HG03045 (cell line): ENCODE measurements around the gene SLCO3A1.

Source experiments
- ATAC-seq: cut with Tn5 transposase; IDR thresholded peaks from one replicate; pipeline ENCODE4 v1.9.1; 2021; ENCODE audit warnings: mild to moderate bottlenecking, moderate library complexity; ENCODE audit not compliant: unreplicated experiment

The SLCO3A1 gene

DNA sequence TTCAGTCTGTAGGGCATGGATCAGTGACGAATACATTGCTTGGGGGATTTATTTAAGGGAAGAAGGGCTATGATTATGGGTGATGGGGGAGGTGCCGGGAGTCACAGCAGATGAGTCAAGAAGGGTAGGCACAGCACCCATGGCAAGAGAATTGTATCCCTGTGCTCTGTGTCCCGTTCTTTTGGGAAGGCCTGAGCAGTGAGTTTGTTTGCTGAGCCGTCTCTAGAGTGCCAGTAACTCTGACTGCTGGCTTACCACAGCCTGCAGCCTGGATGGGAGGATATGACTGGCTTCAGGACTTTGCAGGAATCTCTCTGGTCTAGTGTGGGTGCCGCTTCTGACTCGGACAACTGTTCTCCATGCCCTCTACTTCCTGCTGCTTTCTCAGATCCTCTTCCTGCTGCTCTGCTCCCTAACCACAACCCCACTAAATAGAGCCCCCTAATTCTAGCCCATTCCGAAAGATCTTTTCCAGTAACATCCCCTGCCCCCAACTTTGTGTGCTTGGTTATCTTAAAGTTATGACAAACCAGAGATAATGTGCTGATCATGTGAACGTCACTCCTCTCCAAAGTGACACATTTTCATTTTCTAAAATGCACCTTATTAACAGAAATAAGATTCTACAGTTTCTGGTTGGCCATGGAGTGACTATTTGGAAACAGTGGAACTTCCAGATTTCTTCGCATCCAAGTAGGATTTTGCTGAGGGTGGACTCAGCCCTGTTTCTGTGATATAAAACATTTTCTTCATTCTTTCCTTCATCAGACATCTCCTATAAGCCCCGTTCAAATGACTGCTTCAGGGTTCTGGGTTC lies 239.0 kb downstream of the SLCO3A1 start:
- ATAC-seq, result no peak

DNA sequence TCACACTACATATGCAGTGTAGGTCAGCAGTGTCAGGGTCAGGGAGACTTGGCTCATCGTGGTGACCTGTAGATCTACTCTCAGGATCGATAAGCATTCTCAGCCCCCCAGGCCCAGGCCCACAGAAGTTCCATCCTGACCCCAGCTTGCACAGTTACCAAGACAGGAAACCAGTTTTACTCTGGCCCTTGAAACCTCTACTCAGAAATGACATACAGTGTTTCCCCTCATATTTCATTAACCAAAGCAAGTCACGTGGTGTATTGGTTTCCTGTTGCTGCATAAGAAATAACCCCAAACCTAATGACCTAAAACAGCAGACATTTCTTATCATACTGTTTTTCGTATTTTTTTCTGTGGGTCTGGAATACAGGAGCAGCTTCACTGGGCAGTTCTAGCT lies 242.2 kb downstream of the SLCO3A1 start:
- no peak for ATAC-seq

DNA sequence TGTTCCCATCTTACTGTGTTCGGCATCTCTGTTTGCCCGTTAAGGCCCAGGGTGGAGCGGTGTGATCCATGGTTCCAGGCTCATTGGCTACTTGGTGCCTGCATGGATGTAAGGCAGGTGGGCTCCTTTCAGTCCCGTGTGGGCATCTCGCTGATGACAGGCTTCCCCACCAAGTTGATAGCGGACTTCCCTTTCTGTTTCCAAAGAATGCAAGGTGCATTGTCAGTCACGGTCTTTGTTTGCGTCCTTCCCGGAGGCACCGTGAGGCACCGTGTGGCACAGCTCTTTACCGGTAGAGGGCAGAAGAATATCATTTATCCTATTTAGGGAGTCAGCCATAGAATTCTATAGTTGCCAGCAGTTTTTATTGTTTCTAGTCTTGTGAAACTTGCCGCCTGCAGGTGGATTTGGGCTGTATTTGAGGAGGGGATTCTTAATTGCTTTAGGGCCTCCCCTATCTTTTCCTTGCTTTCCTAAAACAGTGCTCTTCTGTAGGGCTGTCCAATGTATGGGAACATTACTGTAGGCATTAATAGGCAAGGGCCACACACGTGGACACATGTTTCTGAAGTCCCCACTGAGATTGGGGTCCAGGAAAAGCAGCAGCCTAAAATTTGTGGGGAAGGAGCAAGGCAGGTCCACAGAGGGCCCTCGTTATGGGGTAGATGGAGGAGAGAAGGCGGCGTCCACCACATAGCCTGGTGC lies 244.1 kb downstream of the SLCO3A1 start:
- ATAC-seq, result peak; percentile 55

DNA sequence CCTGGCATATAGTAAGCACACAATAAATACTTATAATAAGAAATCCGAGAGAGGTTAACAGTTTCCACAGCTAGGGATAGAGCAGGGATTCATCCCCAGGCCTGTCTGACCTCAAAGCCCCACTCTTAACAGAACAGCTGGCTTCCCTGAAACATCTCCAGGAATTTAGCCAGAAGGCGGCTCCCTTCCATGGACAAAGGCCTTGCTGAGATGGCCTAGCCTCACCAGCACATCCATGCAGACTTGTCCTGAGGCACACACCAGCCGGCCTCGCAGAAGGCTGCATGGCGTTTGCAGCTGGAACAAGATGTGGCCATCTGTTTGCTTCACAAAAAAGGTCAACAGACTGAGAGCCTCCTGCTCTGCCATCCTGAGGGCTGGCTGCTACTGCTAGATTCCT lies 245.4 kb downstream of the SLCO3A1 start:
- ATAC-seq, result no peak

DNA sequence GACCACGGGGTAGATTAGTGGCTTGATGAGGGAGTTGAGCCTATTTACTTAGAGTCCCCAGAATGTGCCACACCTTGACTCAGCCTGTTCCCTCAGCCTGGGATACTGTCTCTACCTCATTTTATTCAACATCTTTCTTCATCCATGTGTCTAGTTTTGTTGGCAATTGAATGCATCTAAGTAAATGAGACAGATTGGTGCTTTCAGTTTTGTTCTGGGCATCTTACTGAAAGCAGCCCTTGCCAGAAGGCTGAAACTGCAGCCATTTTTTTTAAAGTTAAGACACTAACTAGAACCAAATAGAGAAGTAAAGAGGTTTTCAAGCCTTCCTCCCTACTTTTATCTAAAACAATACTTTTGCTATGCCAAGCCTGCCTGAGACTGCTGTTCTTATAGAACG lies 246.8 kb downstream of the SLCO3A1 start:
- no peak for ATAC-seq

DNA sequence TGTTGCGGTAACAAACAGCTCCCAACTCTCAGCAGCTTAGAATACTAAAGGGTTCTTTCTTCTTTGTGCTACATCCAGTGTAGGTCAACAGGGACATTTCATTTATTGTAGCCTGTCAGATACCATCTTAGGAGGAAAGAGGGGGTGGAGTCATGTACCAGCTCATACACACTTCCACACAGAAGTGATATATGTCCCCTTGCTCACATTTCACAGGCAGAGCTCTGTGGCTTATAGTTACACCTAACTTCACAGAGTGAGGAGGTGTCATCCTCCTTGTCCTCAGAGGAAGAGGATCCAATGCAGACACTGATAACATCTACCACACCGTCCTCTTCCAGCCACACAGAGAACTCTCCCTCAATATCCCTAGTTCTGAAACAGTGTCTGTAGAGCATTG lies 247.2 kb downstream of the SLCO3A1 start:
- no peak for ATAC-seq

DNA sequence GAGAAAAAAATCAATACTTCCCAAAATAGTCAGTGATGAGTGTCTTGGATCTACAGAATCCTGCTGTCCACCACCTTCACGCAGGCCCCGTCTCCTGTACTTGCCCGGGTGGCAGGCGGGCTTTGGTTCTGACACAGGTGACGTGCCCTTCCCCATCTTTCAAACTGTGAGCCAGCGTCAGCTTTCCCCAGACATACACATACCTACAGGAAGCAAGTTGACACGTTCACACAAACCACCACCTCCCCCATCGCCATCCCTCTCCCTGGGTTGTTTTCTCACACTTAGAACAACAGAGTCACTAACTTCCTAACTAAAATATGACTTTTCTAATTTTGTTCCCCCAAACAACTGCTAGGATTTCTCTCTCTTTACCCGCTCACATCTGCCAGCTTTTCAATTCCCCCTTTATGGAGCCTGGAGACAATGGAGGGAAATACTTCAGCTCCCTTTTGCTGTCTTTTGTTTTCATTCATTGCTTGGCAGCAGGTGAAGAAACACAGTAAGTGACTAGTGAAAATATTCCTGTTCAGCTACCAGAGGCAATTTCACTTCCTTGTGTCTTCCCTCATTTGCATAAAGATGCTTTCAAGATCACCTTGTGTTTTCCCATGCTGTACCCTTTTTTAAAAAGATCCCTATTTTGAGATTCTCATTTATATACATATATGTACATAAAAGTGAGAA lies 248.3 kb downstream of the SLCO3A1 start:
- ATAC-seq, result no peak

DNA sequence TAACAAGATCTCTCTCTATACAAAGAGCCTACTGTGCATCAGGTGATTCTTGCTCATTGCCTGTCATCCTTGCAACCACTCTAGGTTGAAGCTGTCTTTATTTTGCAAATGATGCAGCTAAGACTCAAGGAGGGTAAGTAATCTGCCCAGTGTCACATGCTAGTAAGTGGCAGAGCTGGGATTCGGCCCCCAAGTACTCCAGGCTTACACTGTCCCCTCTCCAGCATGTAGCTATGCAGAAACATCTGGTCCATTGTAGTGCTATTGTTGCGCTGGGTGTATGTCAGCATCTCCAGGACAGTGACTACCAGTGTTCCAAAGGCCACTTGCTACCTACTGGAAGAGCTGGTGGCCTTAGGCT lies 248.9 kb downstream of the SLCO3A1 start:
- no peak for ATAC-seq

DNA sequence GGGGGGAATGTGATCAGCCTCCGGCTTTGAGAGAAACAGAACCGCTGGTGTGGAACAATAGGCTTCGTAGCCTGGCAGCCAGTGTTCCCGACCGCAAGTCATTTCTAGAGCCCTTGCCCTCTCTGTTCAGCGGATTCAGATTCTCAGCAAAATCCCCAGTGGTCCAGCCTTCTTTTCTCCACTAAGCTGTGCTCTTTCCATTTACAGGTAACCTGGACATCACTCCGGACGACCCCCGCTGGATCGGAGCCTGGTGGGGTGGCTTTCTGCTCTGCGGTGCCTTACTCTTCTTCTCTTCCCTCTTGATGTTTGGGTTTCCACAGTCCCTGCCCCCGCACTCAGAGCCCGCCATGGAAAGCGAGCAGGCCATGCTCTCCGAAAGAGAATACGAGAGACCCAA lies 250.6 kb downstream of the SLCO3A1 start:
- ATAC-seq, result no peak

DNA sequence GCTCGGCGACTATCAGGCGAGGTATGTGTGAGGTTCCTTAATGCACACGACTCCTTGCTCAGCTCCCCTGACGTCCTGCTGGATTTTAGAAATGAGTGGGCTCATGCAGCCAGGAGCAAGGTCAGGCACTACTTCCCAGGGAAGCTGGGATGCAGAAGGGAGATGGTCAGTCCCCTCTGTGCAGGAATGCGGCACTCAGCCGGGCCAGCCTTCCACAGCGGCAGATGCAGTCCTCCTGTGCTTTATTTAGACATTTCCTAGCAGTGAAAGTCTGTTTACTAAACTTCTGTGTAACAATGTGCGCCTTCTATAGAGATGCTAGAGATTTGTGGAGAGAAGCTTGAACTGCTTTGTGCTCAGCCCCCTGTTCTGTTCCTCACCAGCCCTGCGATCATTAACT lies 252.1 kb downstream of the SLCO3A1 start:
- ATAC-seq, result no peak

DNA sequence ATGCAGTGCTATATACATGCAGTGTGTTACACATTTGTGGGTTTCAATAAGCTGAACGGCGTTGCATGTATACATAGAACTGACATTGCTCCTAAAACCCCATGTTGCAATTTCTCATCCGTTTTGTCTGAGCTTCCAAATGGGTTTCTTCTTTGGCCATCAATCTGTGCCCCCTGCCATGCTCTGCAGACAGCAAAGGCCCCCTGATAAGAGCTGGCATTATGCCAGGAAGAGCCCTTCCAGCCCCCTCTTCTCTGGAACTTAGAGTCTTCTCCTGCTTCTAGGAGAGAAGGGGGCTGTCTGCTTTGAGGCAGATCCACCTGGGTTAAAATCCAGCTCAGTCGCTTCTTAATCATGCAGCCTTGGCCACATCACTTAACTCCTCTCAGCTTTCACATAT lies 254.0 kb downstream of the SLCO3A1 start:
- no peak for ATAC-seq

DNA sequence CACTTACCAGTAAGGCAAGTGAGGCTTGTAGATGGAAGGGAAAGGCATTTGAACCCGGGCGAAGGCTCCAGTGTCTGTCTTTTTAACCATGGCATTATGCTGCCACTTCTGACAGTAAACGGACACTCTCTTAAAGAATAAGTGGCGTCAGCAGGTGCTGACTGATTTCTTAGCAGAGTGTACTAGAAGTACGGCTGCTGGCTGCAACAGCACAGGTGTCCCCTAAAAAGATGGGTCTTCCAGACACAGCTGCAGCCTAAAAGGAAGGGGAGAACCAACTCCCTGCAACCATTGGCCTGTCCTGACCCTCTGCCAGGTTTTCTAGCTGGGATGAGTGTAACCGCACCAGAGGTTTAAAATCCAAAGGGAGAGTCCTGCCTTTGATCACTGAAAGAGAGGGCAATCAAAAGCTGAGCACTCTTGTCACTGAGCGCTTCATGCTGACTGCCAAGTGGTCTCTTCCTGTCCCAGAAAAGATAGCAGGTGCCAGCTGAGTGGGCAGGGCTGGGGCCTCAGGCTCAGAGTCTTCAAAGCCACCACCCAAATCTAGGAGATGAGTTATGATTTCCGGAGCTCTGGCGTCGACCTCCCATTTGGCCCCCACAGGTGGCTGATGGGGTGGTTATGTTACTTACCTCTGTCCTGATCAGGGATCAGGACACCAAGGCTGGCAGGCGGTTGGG lies 255.8 kb downstream of the SLCO3A1 start:
- no peak for ATAC-seq

DNA sequence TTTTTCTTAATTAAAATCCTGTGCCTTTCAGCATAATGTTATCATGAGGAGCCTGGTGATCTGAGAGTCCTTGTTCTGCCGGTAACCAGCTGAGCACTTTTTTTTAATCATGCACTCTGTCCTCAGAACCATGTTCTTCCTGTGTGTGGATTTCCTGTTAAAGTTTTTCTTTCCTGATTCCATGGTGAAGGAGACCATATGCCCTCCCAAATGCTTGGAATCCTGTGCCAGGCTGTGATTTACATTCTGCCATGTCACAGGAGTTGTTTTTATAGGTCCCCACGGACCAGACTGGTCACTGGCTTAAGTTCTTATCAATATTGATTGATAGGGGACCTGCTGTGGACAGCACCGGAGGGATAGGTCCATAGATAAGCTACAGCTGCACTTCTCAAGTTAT lies 257.8 kb downstream of the SLCO3A1 start:
- ATAC-seq, result no peak

DNA sequence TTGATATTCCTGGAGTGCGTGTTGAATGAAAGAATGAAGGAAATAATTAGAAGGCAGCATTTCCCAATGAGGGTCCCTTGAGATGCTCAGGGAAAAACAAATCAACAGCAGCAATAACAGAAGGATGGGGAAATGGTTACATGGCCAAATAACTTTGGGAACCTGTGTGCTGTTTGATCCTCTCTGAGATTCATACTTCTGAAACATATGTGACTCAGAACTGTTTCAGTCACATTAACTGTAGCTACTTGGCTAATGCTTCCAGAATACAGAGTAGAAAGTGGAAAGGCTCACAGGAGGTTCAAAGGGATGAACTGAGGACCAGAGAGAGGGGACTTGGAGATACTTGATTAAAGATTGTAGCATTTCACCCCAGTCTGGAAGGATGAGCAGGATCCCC lies 258.2 kb downstream of the SLCO3A1 start:
- no peak for ATAC-seq

DNA sequence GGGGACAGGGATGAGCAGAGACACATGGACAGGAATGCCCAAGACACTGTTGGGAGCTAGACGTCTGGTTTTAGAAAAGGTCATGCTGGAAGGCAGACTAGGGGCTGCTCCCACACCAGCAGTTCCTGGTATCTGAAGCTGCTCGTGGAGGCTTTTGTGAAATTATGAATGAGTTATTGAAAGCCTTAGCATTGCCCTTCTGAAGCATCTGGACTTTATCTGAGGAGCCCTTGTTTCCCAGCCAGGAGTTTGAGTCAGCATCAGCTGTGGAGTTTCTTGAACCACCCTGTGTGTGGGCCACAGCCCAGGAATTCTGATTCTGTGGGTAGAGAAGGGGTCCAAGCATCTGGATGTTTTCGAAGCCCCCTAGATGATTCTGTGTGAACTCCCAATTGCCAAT lies 258.7 kb downstream of the SLCO3A1 start:
- no peak for ATAC-seq

DNA sequence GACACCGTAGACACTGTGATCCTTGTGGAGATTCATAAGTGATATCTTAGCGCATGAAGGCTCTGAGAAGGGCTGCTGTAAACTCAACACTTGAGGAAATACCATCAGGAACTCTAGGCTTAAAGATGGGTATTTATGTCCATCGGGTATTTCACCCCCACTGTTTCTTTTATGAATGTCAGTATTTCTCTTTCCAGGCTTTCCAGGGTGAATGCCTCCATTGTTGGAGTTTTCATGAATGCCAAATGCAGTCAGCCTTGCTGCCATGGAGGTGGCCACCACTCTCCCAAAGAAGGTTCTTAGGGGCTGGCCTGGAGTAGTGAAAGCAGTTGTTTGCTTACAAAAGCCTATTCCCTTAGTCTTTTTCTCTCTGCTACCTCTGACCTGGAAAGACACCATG lies 259.2 kb downstream of the SLCO3A1 start:
- ATAC-seq, result no peak

DNA sequence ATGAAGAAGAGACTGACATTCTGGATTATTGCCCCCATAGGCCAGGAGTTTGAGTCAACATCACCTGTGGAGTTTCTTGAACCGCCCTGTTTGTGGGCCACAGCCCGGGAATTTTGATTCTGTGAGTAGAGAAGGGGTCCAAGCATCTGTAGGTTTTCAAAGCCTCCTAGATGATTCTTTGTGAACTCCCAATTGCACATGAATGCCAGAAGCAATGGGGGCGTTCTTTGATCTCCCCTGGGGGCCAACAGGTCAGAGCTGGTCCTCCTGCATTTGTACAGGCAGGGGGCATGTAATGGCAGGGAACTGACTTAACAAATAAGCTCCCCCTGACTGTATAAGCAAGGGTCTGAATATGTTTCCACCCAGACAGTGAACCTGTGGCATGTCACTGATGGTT lies 260.3 kb downstream of the SLCO3A1 start:
- ATAC-seq, result no peak

DNA sequence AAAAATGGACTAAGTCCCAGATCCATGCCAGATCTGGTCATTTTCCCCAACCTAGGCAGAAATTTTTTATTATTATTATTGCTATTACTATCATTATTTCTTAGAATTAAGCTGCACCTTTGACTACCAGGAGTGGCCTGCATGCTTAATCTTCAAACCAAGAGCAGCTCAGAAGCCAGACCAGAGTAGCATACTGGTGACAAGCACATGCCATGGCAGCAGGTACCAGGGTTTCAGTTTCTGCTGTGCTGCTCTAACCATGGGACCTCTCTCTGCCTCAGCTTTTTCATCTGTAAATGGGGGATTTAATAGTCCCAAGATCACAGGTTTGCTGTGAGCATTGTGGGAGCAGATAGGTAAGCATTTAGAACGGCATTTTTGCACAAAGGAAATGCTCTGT lies 262.3 kb downstream of the SLCO3A1 start:
- no peak for ATAC-seq

DNA sequence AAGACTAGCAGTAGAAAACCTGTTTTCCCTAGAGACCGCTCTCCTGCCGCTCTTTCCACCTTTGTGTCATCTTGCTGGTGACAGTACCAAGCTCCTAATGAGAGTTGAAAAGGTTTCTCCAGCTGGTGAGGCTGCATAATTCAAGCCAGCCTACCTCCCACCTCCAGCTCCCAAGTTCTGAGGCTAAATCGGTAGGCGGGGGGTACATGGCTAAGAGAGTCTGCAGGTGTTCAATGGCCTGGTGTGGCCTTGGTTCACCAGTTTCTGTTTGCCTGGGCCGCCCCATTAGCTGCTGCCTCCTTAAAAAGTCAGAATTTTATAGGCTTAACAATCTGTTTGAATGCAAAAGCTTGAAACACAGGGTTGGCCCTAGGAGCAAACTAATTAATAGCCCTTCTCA lies 262.8 kb downstream of the SLCO3A1 start:
- ATAC-seq, result no peak

DNA sequence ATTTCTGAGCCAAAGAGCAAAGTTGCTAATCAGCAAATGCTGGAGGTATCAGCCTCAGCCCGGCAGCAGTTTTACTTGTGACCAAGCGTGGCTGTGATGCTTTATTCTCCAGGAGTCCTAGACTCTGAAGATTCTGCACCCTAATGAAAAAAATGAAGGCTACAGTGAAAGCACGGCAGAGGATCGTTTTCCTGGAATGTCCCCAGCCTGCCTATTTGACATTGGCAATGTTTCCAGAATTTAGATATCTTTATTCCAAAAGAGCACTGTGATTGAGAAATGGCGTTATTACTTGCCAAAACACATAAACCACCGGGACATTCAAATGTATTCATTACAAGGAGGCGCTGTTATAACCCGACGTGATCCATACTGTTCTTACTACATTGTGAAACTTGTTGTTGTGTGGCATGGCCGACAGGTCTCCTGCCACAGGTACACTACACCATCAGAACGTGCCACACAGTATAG lies 263.8 kb downstream of the SLCO3A1 start:
- ATAC-seq, result no peak

DNA sequence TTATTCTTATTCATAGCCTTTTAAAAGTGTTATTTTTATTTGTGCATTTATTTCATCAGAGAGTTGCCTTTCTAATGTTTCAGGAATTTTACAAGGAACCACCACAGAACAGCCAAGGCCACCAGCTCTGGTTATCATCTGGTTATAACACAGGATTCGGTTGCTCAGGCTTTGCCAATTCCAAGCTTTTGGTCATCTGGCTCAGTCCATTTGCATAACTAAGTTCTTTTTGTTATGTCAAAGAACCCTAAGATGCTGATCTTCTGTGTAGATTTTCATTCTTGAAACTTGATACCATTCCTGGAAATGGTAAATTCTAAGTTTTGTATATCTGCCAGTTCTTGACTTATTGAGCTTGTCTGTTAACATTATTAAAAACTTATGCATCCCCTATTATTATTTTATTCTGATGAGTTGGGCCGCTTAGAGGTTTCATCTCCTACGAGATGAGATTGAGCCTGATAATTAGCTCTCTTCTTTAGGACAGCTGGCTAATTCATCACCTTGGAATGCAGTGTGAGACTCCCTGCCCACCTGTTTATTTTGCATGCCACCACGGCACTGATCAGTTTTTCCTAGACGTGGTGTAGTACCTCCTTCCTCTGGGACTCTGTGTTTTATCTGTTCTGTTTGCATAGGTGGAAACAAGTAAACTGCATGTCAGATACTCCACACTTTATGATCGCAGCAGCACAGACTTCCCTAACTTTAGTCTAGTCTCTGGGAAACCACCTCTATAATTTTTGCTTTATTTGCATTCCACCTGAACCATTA lies 264.8 kb downstream of the SLCO3A1 start:
- ATAC-seq, result no peak
